Body of pancreas (tissue), 4 donors: ENCODE measurements around the gene PIF1. TPM values are rescaled to one million over a fixed set of nuclear protein-coding genes. Genes with fewer than 3 reads are reported as not detected.
"Not testable (repeated sequence)": the region's sequence is repeated elsewhere in the genome, so short reads cannot be mapped to it uniquely, and the experiment has no call there.

Experiments used
- ATAC-seq: fragments of 150-250 bp; one replicate; pipeline ENCODE4 v1.9.1; 2016
- DNase-seq, 4 donors: peaks; one replicate each; pipeline ENCODE4 v3.0.0-alpha.2; 2019
- H3K27ac ChIP-seq, 4 donors: fragments of 200-600 bp; sonication (generic); 1 replicate in 3 of 4; 2 replicates in 1 of 4; pipeline versions ENCODE4 v1.5.1 to v1.6.1; 2016 to 2019; ENCODE audit warnings: mild to moderate bottlenecking in 1 of 4, mixed read lengths in 1 of 4, moderate library complexity in 1 of 4
- H3K27me3 ChIP-seq, 2 donors: fragments of 200-600 bp; sonication (generic); one replicate each; pipeline ENCODE4 v1.6.0; 2016; ENCODE audit warnings: mild to moderate bottlenecking in 1 of 2
- H3K36me3 ChIP-seq, 2 donors: fragments of 200-600 bp; sonication (generic); replicated peaks in 1 of 2; 2 replicates each; pipeline ENCODE4 v1.5.1; 2016; ENCODE audit warnings: low read depth in 2 of 2; ENCODE audit not compliant: insufficient read depth in 1 of 2
- H3K4me1 ChIP-seq: fragments of 200-600 bp; sonication (generic); one replicate; pipeline ENCODE4 v1.6.0; 2016
- H3K4me3 ChIP-seq, 2 donors: fragments of 200-600 bp; sonication (generic); 1 replicate in 1 of 2; 2 replicates in 1 of 2; pipeline ENCODE4 v1.5.1; 2016 to 2019
- H3K9me3 ChIP-seq, 3 donors: fragments of 200-600 bp; sonication (generic); 1 replicate in 2 of 3; 2 replicates in 1 of 3; pipeline ENCODE4 v1.5.1; 2016
- POLR2A ChIP-seq, 3 donors: fragments of 450-650 bp; IDR thresholded peaks; one replicate each; pipeline ENCODE4 v1.6.1; 2016; ENCODE audit warnings: antibody characterized with exemption in 3 of 3, mild to moderate bottlenecking in 2 of 3
- WGBS, 2 donors: methylation state at CpG; one replicate each; pipeline ENCODE4 v1.1.5; 2017; 5-methylcytosine and 5-hydroxymethylcytosine counted together
- intact Hi-C: fragments of 100-400 bp; cut with DNase I; formaldehyde crosslinking; loops from one replicate; pipeline ENCODE4 v1.15.1; 2023
- total RNA-seq, 2 donors: library from RNA; depleted of rRNA; stranded (reverse); fragments of >200 nt; gene quantifications; one replicate each; pipeline ENCODE4 v1.1.0, GENCODE V29; 2016
- TF ChIP-seq, protein P1 (sequence below), 7 experiments: fragments of 450-650 bp in 4 of 7; fragments of 200-600 bp in 3 of 7; sonication (generic) in 3 of 7; IDR thresholded peaks; one replicate each; pipeline ENCODE4 v1.5.1; 2016 to 2019; ENCODE audit warnings: antibody characterized with exemption in 7 of 7

Gene PIF1
- total RNA-seq, 2 donors from 2014 or later = not detected

DNA sequence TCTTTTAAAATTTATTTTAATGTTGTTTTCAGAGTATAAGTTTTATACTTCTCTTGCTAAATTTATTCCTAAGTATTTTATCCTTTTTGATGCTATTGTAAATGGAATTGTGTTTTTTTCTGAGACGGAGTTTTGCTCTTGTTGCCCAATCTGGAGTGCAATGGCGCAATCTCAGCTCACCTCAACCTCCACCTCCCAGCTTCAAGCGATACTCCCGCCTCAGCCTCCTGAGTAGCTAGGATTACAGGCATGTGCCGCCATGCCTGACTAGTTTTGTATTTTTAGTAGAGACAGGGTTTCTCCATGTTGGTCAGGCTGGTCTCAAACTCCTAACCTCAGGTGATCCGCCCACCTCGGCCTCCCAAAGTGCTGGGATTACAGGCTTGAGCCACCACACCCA is 30.1 kb downstream of the PIF1 start:
- H3K27me3 ChIP-seq, H3K27ac ChIP-seq, H3K4me1 ChIP-seq, ATAC-seq, H3K36me3 ChIP-seq, H3K9me3 ChIP-seq, H3K4me3 ChIP-seq, DNase-seq, intact Hi-C loops: not testable (repeated sequence)
- 92 to 95% methylated on average over 6 to 7 of the region's 7 CpGs for WGBS, 2 donors

- ATAC-seq (no peak), DNase-seq (no peak)
- intact Hi-C loops = no loop called here
- H3K27me3 ChIP-seq = no peaks in the 10 kb centered on the region
- no peaks in the 10 kb centered on the region for H3K36me3 ChIP-seq
- H3K4me3 ChIP-seq = no peak overlapping the region
- no peaks in the 10 kb centered on the region for H3K4me1 ChIP-seq
- no peak overlapping the region for H3K27ac ChIP-seq
- TF ChIP-seq, protein P1, sequence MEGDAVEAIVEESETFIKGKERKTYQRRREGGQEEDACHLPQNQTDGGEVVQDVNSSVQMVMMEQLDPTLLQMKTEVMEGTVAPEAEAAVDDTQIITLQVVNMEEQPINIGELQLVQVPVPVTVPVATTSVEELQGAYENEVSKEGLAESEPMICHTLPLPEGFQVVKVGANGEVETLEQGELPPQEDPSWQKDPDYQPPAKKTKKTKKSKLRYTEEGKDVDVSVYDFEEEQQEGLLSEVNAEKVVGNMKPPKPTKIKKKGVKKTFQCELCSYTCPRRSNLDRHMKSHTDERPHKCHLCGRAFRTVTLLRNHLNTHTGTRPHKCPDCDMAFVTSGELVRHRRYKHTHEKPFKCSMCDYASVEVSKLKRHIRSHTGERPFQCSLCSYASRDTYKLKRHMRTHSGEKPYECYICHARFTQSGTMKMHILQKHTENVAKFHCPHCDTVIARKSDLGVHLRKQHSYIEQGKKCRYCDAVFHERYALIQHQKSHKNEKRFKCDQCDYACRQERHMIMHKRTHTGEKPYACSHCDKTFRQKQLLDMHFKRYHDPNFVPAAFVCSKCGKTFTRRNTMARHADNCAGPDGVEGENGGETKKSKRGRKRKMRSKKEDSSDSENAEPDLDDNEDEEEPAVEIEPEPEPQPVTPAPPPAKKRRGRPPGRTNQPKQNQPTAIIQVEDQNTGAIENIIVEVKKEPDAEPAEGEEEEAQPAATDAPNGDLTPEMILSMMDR (IDR thresholded peaks at IDR 0.05) = no peak
- TF ChIP-seq POLR2A (IDR thresholded peaks at IDR 0.05) = no peak
- H3K9me3 ChIP-seq = no peaks in the 10 kb centered on the region
- WGBS, 2 donors = 76 to 78% methylated on average over 3 of the region's 3 CpGs
These were observed 33.2 kb downstream of the PIF1 start for GRCh38 chr15:64792282-64792681.

- TF ChIP-seq POLR2A (IDR thresholded peaks at IDR 0.05) = no peak
- TF ChIP-seq, protein P1 (IDR thresholded peaks at IDR 0.05) = no peak
- intact Hi-C loops = no loop called here
- 29 to 31% methylated on average over 4 of the region's 4 CpGs for WGBS, 2 donors
- no peak for ATAC-seq
- Histone ChIP-seq H3K36me3 (no peaks in the 10 kb centered on the region), H3K27me3 (no peaks in the 10 kb centered on the region), H3K4me1 (no peaks in the 10 kb centered on the region), H3K27ac (no peak overlapping the region), H3K9me3 (no peaks in the 10 kb centered on the region), H3K4me3 (no peak overlapping the region)
- no peak for DNase-seq
These were observed 34.0 kb downstream of the PIF1 start for GRCh38 chr15:64791401-64791800.

- Histone ChIP-seq H3K36me3 (no peaks in the 10 kb centered on the region), H3K4me1 (peaks cover 9% of the 10 kb centered on the region), H3K27me3 (no peaks in the 10 kb centered on the region), H3K4me3 (no peak overlapping the region), H3K27ac (no peak overlapping the region), H3K9me3 (no peaks in the 10 kb centered on the region)
- no peak for TF ChIP-seq POLR2A (IDR thresholded peaks at IDR 0.05)
- intact Hi-C loops = no loop called here
- ATAC-seq (no peak), DNase-seq (no peak)
- 82 to 89% methylated on average over 3 to 4 of the region's 4 CpGs for WGBS, 2 donors
These were observed 41.7 kb downstream of the PIF1 start for GRCh38 chr15:64783796-64784195.

- Histone ChIP-seq H3K9me3 (no peaks in the 10 kb centered on the region), H3K27ac (no peak overlapping the region), H3K27me3 (no peaks in the 10 kb centered on the region), H3K4me1 (peaks cover 9% of the 10 kb centered on the region), H3K36me3 (no peaks in the 10 kb centered on the region), H3K4me3 (no peak overlapping the region)
- 69 to 77% methylated on average over 4 to 5 of the region's 5 CpGs for WGBS, 2 donors
- ATAC-seq (no peak), DNase-seq (no peak)
- intact Hi-C loops = no loop called here
- TF ChIP-seq POLR2A (IDR thresholded peaks at IDR 0.05) = no peak
- TF ChIP-seq, protein P1 (IDR thresholded peaks at IDR 0.05) = no peak
These were observed 42.7 kb downstream of the PIF1 start for GRCh38 chr15:64782751-64783150.

GRCh38 chr15:64781299-64781698 is 44.1 kb downstream of the PIF1 start:
- TF ChIP-seq POLR2A (IDR thresholded peaks at IDR 0.05) = no peak
- TF ChIP-seq, protein P1 (IDR thresholded peaks at IDR 0.05) = peak in 1 of 7 experiments; percentile 13
- no peaks in the 10 kb centered on the region for H3K27me3 ChIP-seq
- H3K27ac ChIP-seq = no peak overlapping the region
- no peaks in the 10 kb centered on the region for H3K9me3 ChIP-seq
- intact Hi-C loops = no loop called here
- peaks cover 9% of the 10 kb centered on the region for H3K4me1 ChIP-seq
- DNase-seq (peak; percentile 51 to 76 (median 66)), ATAC-seq (peak; percentile 84)
- H3K36me3 ChIP-seq = no peaks in the 10 kb centered on the region
- H3K4me3 ChIP-seq = no peak overlapping the region
- 33 to 38% methylated on average over 6 of the region's 6 CpGs for WGBS, 2 donors
